GM18520 (cell line): Measurements from ENCODE around the gene MAGEF1.

Source experiments
- ATAC-seq: cut with Tn5 transposase; IDR thresholded peaks from one replicate; pipeline ENCODE4 v1.9.1; 2021; ENCODE audit not compliant: unreplicated experiment

Gene MAGEF1

GRCh38 chr3:184711493-184712247 is at the start of gene MAGEF1:
Gene MAGEF1 (minus strand): TSS chr3:184712064. CDS start chr3:184711821, 243 bp downstream.
- ATAC-seq, result peak; percentile 57

GRCh38 chr3:184761075-184761841 is 49.4 kb upstream of the MAGEF1 start:
- no peak for ATAC-seq

GRCh38 chr3:184760337-184761074 is 48.6 kb upstream of the MAGEF1 start:
- no peak for ATAC-seq

- ATAC-seq, result no peak
These were observed 47.9 kb upstream of the MAGEF1 start for GRCh38 chr3:184759666-184760200.

GRCh38 chr3:184758056-184758455 is 46.2 kb upstream of the MAGEF1 start:
- no peak for ATAC-seq

GRCh38 chr3:184757022-184757651 is 45.3 kb upstream of the MAGEF1 start:
- ATAC-seq, result no peak

- no peak for ATAC-seq
These were observed 44.5 kb upstream of the MAGEF1 start for GRCh38 chr3:184756151-184757021.

- ATAC-seq, result no peak
These were observed 43.5 kb upstream of the MAGEF1 start for GRCh38 chr3:184755315-184755731.

- ATAC-seq, result no peak
These were observed 40.5 kb upstream of the MAGEF1 start for GRCh38 chr3:184752361-184752760.

- ATAC-seq, result no peak
These were observed 39.6 kb upstream of the MAGEF1 start for GRCh38 chr3:184751204-184752040.

- ATAC-seq, result no peak
These were observed 38.7 kb upstream of the MAGEF1 start for GRCh38 chr3:184750349-184751083.

GRCh38 chr3:184749168-184749744 is 37.4 kb upstream of the MAGEF1 start:
- ATAC-seq, result no peak

- no peak for ATAC-seq
These were observed 36.6 kb upstream of the MAGEF1 start for GRCh38 chr3:184748219-184749135.

- no peak for ATAC-seq
These were observed 34.6 kb upstream of the MAGEF1 start for GRCh38 chr3:184746131-184747120.

- ATAC-seq, result no peak
These were observed 33.7 kb upstream of the MAGEF1 start for GRCh38 chr3:184745526-184745925.

GRCh38 chr3:184743248-184743647 is 31.4 kb upstream of the MAGEF1 start:
- ATAC-seq, result no peak
